H9 (cell line): ENCODE results near the gene DENND11. TPM values are rescaled to one million over a fixed set of nuclear protein-coding genes. Genes with fewer than 3 reads are reported as not detected.

Experiments
- DNase-seq: peaks from one replicate; pipeline ENCODE4 v3.0.0-alpha.2; 2017
- H2AFZ ChIP-seq: one replicate; pipeline ENCODE4 v1.6.1; 2013; ENCODE audit warnings: mild to moderate bottlenecking, low read length, control low read depth, moderate library complexity
- H2AK5ac ChIP-seq: 2 replicates; pipeline ENCODE4 v1.6.1; 2013; ENCODE audit warnings: low read length, control low read depth, mixed read lengths; ENCODE audit not compliant: insufficient read length
- H2BK120ac ChIP-seq: one replicate; pipeline ENCODE4 v1.6.1; 2013; ENCODE audit warnings: low read depth, mild to moderate bottlenecking, low read length, control low read depth, inconsistent platforms; ENCODE audit not compliant: poor library complexity, severe bottlenecking
- H2BK12ac ChIP-seq: 2 replicates; pipeline ENCODE4 v1.6.1; 2013; ENCODE audit warnings: low read length, control low read depth, mixed read lengths, low read depth; ENCODE audit not compliant: insufficient read length
- H2BK15ac ChIP-seq: 2 replicates; pipeline ENCODE4 v1.6.1; 2013; ENCODE audit warnings: low read depth, low read length, control low read depth
- H2BK20ac ChIP-seq: one replicate; pipeline ENCODE4 v1.6.1; 2013; ENCODE audit warnings: low read depth, mild to moderate bottlenecking, low read length, control low read depth, inconsistent platforms; ENCODE audit not compliant: poor library complexity, severe bottlenecking
- H2BK5ac ChIP-seq: 2 replicates; pipeline ENCODE4 v1.6.1; 2013; ENCODE audit warnings: low read length, control low read depth, mixed read lengths; ENCODE audit not compliant: insufficient read length
- H3K14ac ChIP-seq: 2 replicates; pipeline ENCODE4 v1.6.1; 2013; ENCODE audit warnings: low read length, control low read depth; ENCODE audit not compliant: insufficient read depth
- H3K18ac ChIP-seq: 2 replicates; pipeline ENCODE4 v1.6.1; 2013; ENCODE audit warnings: low read depth, mild to moderate bottlenecking, mixed read lengths, low read length, control low read depth; ENCODE audit not compliant: insufficient read length
- H3K23ac ChIP-seq: 2 replicates; pipeline ENCODE4 v1.6.1; 2013; ENCODE audit warnings: low read length, control low read depth, mixed read lengths, low read depth; ENCODE audit not compliant: insufficient read length
- H3K23me2 ChIP-seq: 2 replicates; pipeline ENCODE4 v1.6.1; 2013; ENCODE audit warnings: low read depth, mild to moderate bottlenecking, mixed read lengths, low read length, control low read depth; ENCODE audit not compliant: insufficient read length, poor library complexity, severe bottlenecking
- H3K27ac ChIP-seq: 2 replicates; pipeline ENCODE4 v1.5.1; 2013; ENCODE audit warnings: low read length, control low read depth, mixed read lengths, low read depth; ENCODE audit not compliant: insufficient read length
- H3K27me3 ChIP-seq: 2 replicates; pipeline ENCODE4 v1.6.1; 2013; ENCODE audit warnings: low read length, control low read depth, inconsistent platforms; ENCODE audit not compliant: insufficient read depth
- H3K4ac ChIP-seq: 2 replicates; pipeline ENCODE4 v1.6.1; 2013; ENCODE audit warnings: low read depth, mild to moderate bottlenecking, control low read depth, inconsistent platforms, low read length, moderate library complexity
- H3K4me1 ChIP-seq: 2 replicates; pipeline ENCODE4 v1.6.1; 2013; ENCODE audit warnings: low read length, control low read depth, inconsistent platforms; ENCODE audit not compliant: insufficient read depth
- H3K4me2 ChIP-seq: 2 replicates; pipeline ENCODE4 v1.6.1; 2013; ENCODE audit warnings: low read length, control low read depth, mixed read lengths; ENCODE audit not compliant: insufficient read length, insufficient read depth
- H3K56ac ChIP-seq: 2 replicates; pipeline ENCODE4 v1.6.1; 2013; ENCODE audit warnings: low read depth, mild to moderate bottlenecking, mixed read lengths, low read length, control low read depth; ENCODE audit not compliant: insufficient read length
- H3K79me1 ChIP-seq: 2 replicates; pipeline ENCODE4 v1.6.1; 2013; ENCODE audit warnings: low read depth, mild to moderate bottlenecking, moderate library complexity, low read length, control low read depth, inconsistent platforms; ENCODE audit not compliant: insufficient read depth, poor library complexity, severe bottlenecking
- H3K79me2 ChIP-seq: 2 replicates; pipeline ENCODE4 v1.6.1; 2013; ENCODE audit warnings: low read length, control low read depth, inconsistent platforms; ENCODE audit not compliant: insufficient read depth
- H3K9ac ChIP-seq: 2 replicates; pipeline ENCODE4 v1.6.1; 2013; ENCODE audit warnings: low read length, control low read depth, mixed read lengths; ENCODE audit not compliant: insufficient read length; ENCODE audit errors: extremely low read depth
- H3K9me3 ChIP-seq: one replicate; pipeline ENCODE4 v1.6.1; 2013; ENCODE audit warnings: low read depth, low read length, inconsistent platforms; ENCODE audit not compliant: control insufficient read depth
- H3T11ph ChIP-seq: one replicate; pipeline ENCODE4 v1.6.1; 2013; ENCODE audit warnings: mild to moderate bottlenecking, low read length, control low read depth, inconsistent platforms
- H4K20me1 ChIP-seq: one replicate; pipeline ENCODE4 v1.6.1; 2013; ENCODE audit not compliant: control insufficient read depth, insufficient read length, insufficient read depth
- H4K5ac ChIP-seq: 2 replicates; pipeline ENCODE4 v1.6.1; 2013; ENCODE audit warnings: low read depth, mild to moderate bottlenecking, mixed read lengths, low read length, control low read depth; ENCODE audit not compliant: insufficient read length
- H4K8ac ChIP-seq: replicated peaks from 2 replicates; pipeline ENCODE4 v1.6.1; 2013; ENCODE audit warnings: low read length, control low read depth, mixed read lengths, low read depth; ENCODE audit not compliant: insufficient read length
- H4K91ac ChIP-seq: 2 replicates; pipeline ENCODE4 v1.6.1; 2013; ENCODE audit warnings: low read depth, mild to moderate bottlenecking, moderate library complexity, mixed read lengths, low read length, control low read depth; ENCODE audit not compliant: insufficient read length
- H3K27ac Mint-ChIP-seq, 3 experiments: 2 replicates in 2 of 3; 3 replicates in 1 of 3; pipeline ENCODE4 v1.8.0; 2020 to 2021; ENCODE audit warnings: mixed read lengths in 3 of 3, mild to moderate bottlenecking in 1 of 3, moderate library complexity in 1 of 3
- H3K27me3 Mint-ChIP-seq: 2 replicates; pipeline ENCODE4 v1.8.0; 2021; ENCODE audit warnings: low read depth, mild to moderate bottlenecking, moderate library complexity, mixed read lengths
- H3K36me3 Mint-ChIP-seq, 3 experiments: 2 replicates in 2 of 3; 3 replicates in 1 of 3; pipeline ENCODE4 v1.8.0; 2020 to 2021; ENCODE audit warnings: low read depth in 3 of 3, mixed read lengths in 3 of 3; ENCODE audit not compliant: insufficient read depth in 1 of 3
- H3K4me1 Mint-ChIP-seq, 2 experiments: 2 replicates each; pipeline ENCODE4 v1.8.0; 2020; ENCODE audit warnings: mixed read lengths in 2 of 2
- H3K4me3 Mint-ChIP-seq, 2 experiments: 2 replicates in 1 of 2; 3 replicates in 1 of 2; pipeline ENCODE4 v1.8.0; 2020 to 2021; ENCODE audit warnings: mild to moderate bottlenecking in 2 of 2, mixed read lengths in 2 of 2, moderate library complexity in 1 of 2
- H3K9me3 Mint-ChIP-seq, 2 experiments: 2 replicates in 1 of 2; 3 replicates in 1 of 2; pipeline ENCODE4 v1.8.0; 2020; ENCODE audit warnings: mild to moderate bottlenecking in 2 of 2, mixed read lengths in 2 of 2, moderate library complexity in 1 of 2
- WGBS: extraction: QIAGEN DNeasy Blood & Tissue Kit; methylation state at CpG from one replicate; pipeline ENCODE4 v1.1.7; 2013; ENCODE audit warnings: missing lambda C conversion rate, low lambda C conversion rate, mixed read lengths; ENCODE audit not compliant: insufficient read length; ENCODE audit errors: extremely low coverage; 5-methylcytosine and 5-hydroxymethylcytosine counted together
- total RNA-seq: library from RNA; stranded (reverse); gene quantifications from 2 replicates; pipeline ENCODE4 v1.2.1, GENCODE V29; 2021
- TF ChIP-seq, protein P1 (sequence below): fragments of 200-600 bp; sonication (generic); conservative IDR thresholded peaks from 3 replicates; pipeline ENCODE4 v1.8.0; 2021; ENCODE audit warnings: antibody characterized with exemption, mild to moderate bottlenecking

The DENND11 gene
- total RNA-seq, 1 experiment from 2014 or later = 21.9 TPM

DNA sequence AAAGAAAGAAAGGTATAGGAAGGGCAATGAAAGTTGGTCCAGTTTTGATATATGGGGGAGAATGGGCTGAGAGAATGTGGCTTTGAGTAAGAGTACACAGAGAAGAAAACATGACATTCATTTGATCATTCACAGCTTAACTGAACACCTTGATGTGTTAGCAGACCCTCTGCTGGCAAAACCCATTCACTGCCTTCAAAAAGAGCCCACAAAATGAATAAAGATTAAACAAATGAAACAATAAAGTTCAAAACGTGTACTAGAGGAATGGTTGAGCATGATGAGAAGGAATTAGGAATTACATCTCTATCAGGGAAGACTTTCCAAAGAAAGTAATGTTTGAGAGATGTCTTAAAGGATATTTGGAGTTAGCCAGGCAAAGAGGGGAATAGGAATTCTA, 8.3 kb upstream of the DENND11 start:
- no peak overlapping the region for H4K8ac ChIP-seq
- no peak overlapping the region for H2BK20ac ChIP-seq
- peaks cover 2% of the 10 kb centered on the region; the same call in 1 of the 2 replicates for H3K27me3 Mint-ChIP-seq
- peaks cover 27 to 34% of the 10 kb centered on the region in 2 experiments for H3K4me1 Mint-ChIP-seq
- H2BK5ac ChIP-seq = no peak overlapping the region
- no CpG with 5 or more reads among the region's 1 CpG for WGBS
- no peak overlapping the region for H4K5ac ChIP-seq
- H3K36me3 Mint-ChIP-seq = no peaks in the 10 kb centered on the region
- H3K4ac ChIP-seq = no peak overlapping the region
- no peaks in the 10 kb centered on the region for H3K27me3 ChIP-seq
- no peaks in the 10 kb centered on the region for H3K9me3 ChIP-seq
- no peak overlapping the region for H3K27ac ChIP-seq
- no peak overlapping the region for H2AK5ac ChIP-seq
- H3K14ac ChIP-seq = no peak overlapping the region
- TF ChIP-seq, protein P1, sequence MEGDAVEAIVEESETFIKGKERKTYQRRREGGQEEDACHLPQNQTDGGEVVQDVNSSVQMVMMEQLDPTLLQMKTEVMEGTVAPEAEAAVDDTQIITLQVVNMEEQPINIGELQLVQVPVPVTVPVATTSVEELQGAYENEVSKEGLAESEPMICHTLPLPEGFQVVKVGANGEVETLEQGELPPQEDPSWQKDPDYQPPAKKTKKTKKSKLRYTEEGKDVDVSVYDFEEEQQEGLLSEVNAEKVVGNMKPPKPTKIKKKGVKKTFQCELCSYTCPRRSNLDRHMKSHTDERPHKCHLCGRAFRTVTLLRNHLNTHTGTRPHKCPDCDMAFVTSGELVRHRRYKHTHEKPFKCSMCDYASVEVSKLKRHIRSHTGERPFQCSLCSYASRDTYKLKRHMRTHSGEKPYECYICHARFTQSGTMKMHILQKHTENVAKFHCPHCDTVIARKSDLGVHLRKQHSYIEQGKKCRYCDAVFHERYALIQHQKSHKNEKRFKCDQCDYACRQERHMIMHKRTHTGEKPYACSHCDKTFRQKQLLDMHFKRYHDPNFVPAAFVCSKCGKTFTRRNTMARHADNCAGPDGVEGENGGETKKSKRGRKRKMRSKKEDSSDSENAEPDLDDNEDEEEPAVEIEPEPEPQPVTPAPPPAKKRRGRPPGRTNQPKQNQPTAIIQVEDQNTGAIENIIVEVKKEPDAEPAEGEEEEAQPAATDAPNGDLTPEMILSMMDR = 0 out of 3 replicates have a peak, but pooled peaks have one; percentile 22
- H2BK12ac ChIP-seq = no peak overlapping the region
- no peak overlapping the region for H3K56ac ChIP-seq
- no peak overlapping the region for H3K9ac ChIP-seq
- H4K20me1 ChIP-seq = no peaks in the 10 kb centered on the region
- H3T11ph ChIP-seq = no peak overlapping the region
- no peaks in the 10 kb centered on the region for H3K79me1 ChIP-seq
- H3K9me3 Mint-ChIP-seq = no peaks in the 10 kb centered on the region
- H4K91ac ChIP-seq = no peak overlapping the region
- no peaks in the 10 kb centered on the region for H3K23me2 ChIP-seq
- DNase-seq = no peak
- peaks cover 8% of the 10 kb centered on the region; the same call in 1 of the 2 replicates for H3K4me1 ChIP-seq
- no peak overlapping the region for H2BK15ac ChIP-seq
- H3K27ac Mint-ChIP-seq = no peak overlapping the region
- H3K4me2 ChIP-seq = no peak overlapping the region
- no peak overlapping the region for H3K23ac ChIP-seq
- H3K4me3 Mint-ChIP-seq = no peak overlapping the region
- no peak overlapping the region for H3K18ac ChIP-seq
- H3K79me2 ChIP-seq = no peaks in the 10 kb centered on the region
- H2BK120ac ChIP-seq = no peak overlapping the region
- no peak overlapping the region for H2AFZ ChIP-seq
